ENCODE measurements around the gene MAMDC2. TPM values are rescaled to one million over a fixed set of nuclear protein-coding genes. Genes with fewer than 3 reads are reported as not detected.

Gene MAMDC2
- total RNA-seq, 1 donor from 2014 or later = 211 TPM

DNA sequence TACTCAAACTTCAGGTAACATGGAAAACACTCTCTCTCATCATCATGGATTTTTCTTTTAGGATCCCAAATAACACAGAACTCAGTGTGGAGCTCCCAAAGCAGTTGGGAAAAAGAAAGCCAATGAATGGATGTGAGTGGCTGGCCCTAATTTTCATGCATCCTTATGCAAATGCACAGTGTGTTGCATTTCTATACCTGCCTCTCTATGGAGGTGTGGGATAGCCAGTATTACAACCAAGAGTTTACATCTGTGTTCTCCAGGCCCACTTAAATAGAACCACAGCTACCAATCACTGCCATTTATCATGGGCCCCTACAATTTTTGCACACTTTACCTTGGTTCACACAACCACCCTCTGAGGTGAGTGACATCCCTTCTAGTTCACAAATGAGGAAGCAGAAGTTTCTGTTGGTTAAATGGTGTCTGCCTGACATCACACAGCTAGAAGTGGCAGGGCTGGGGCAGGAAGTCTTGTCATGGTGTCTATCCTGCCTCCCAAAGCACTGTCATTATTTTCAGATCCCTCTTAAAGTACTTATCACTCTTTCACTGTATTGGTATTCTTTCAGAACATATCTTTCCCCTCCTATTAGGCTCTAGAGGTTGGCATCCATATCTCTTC lies 17.3 kb downstream of the MAMDC2 start:
- FAIRE-seq (no peak), DNase-seq (ENCODE audit: low read depth) (no peak)
- Histone ChIP-seq H3K27me3 (ENCODE audit: insufficient read depth, low read length) (no peaks in the 10 kb centered on the region), H3K9me3 (ENCODE audit: insufficient read depth, low read depth, low read length) (no peaks in the 10 kb centered on the region), H3K79me2 (ENCODE audit: insufficient read depth, low read length) (no peaks in the 10 kb centered on the region), H3K27ac (ENCODE audit: low read depth, low read length) (no peak overlapping the region), H3K4me3 (ENCODE audit: insufficient read depth, low read depth, low read length) (no peak overlapping the region), H3K9ac (ENCODE audit: low read length) (no peak overlapping the region), H4K20me1 (ENCODE audit: insufficient read depth, low read length) (no peaks in the 10 kb centered on the region), H2AFZ (ENCODE audit: low read depth, low read length) (no peak overlapping the region), H3K4me2 (ENCODE audit: low read length) (no peak overlapping the region), H3K4me1 (ENCODE audit: insufficient read depth, low read length) (no peaks in the 10 kb centered on the region), H3K36me3 (ENCODE audit: insufficient read depth, low read length) (no peaks in the 10 kb centered on the region)
- H3K4me1 Mint-ChIP-seq (ENCODE audit: low read depth, unreplicated experiment) = peaks cover 23% of the 10 kb centered on the region
- TF ChIP-seq, protein P1, sequence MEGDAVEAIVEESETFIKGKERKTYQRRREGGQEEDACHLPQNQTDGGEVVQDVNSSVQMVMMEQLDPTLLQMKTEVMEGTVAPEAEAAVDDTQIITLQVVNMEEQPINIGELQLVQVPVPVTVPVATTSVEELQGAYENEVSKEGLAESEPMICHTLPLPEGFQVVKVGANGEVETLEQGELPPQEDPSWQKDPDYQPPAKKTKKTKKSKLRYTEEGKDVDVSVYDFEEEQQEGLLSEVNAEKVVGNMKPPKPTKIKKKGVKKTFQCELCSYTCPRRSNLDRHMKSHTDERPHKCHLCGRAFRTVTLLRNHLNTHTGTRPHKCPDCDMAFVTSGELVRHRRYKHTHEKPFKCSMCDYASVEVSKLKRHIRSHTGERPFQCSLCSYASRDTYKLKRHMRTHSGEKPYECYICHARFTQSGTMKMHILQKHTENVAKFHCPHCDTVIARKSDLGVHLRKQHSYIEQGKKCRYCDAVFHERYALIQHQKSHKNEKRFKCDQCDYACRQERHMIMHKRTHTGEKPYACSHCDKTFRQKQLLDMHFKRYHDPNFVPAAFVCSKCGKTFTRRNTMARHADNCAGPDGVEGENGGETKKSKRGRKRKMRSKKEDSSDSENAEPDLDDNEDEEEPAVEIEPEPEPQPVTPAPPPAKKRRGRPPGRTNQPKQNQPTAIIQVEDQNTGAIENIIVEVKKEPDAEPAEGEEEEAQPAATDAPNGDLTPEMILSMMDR (IDR thresholded peaks at IDR 0.05; ENCODE audit: insufficient read depth, low read depth, low read length) = no peak
- TF ChIP-seq EZH2 (IDR thresholded peaks at IDR 0.05; ENCODE audit: insufficient read depth, low read length) = no peak
- H3K9me3 Mint-ChIP-seq (ENCODE audit: unreplicated experiment) = no peaks in the 10 kb centered on the region
- H3K36me3 Mint-ChIP-seq (ENCODE audit: low read depth, unreplicated experiment) = peaks cover 24% of the 10 kb centered on the region
- H3K27ac Mint-ChIP-seq (ENCODE audit: unreplicated experiment) = no peak overlapping the region
- H3K4me3 Mint-ChIP-seq (ENCODE audit: unreplicated experiment) = no peak overlapping the region
- no peaks in the 10 kb centered on the region for H3K27me3 Mint-ChIP-seq (ENCODE audit: low read depth, unreplicated experiment)

DNA sequence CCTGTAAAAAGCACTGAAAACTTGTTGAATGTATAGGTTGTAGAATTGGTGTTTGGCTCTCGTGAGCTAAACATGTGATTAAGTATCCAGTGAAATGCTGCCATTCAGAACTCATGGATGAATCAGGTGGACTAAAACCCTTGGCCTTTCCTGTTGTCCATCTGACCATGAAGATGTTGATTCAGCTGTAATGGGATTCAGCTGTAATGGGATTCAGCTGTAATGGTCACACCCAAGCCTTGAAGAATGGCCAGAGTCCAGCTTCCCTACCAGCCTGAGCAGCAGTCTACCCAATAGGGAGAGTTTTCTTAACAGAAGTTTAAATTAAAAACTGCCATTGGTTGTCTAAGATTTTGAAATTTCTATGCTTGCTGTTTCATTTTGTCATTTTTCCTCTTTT lies 18.1 kb downstream of the MAMDC2 start:
- Mint-ChIP-seq H3K9me3 (ENCODE audit: unreplicated experiment) (no peaks in the 10 kb centered on the region), H3K27me3 (ENCODE audit: low read depth, unreplicated experiment) (no peaks in the 10 kb centered on the region), H3K4me3 (ENCODE audit: unreplicated experiment) (no peak overlapping the region), H3K27ac (ENCODE audit: unreplicated experiment) (no peak overlapping the region), H3K4me1 (ENCODE audit: low read depth, unreplicated experiment) (peaks cover 23% of the 10 kb centered on the region), H3K36me3 (ENCODE audit: low read depth, unreplicated experiment) (peaks cover 20% of the 10 kb centered on the region)
- H3K9ac ChIP-seq (ENCODE audit: low read length) = no peak overlapping the region
- no peak overlapping the region for H3K4me2 ChIP-seq (ENCODE audit: low read length)
- H3K4me3 ChIP-seq (ENCODE audit: insufficient read depth, low read depth, low read length) = no peak overlapping the region
- TF ChIP-seq EZH2 (IDR thresholded peaks at IDR 0.05; ENCODE audit: insufficient read depth, low read length) = no peak
- TF ChIP-seq, protein P1 (IDR thresholded peaks at IDR 0.05; ENCODE audit: insufficient read depth, low read depth, low read length) = no peak
- H2AFZ ChIP-seq (ENCODE audit: low read depth, low read length) = no peak overlapping the region
- no peaks in the 10 kb centered on the region for H3K4me1 ChIP-seq (ENCODE audit: insufficient read depth, low read length)
- H3K79me2 ChIP-seq (ENCODE audit: insufficient read depth, low read length) = no peaks in the 10 kb centered on the region
- no peak overlapping the region for H3K27ac ChIP-seq (ENCODE audit: low read depth, low read length)
- H4K20me1 ChIP-seq (ENCODE audit: insufficient read depth, low read length) = no peaks in the 10 kb centered on the region
- no peaks in the 10 kb centered on the region for H3K27me3 ChIP-seq (ENCODE audit: insufficient read depth, low read length)
- peak; percentile 19 for DNase-seq (ENCODE audit: low read depth)
- H3K36me3 ChIP-seq (ENCODE audit: insufficient read depth, low read length) = no peaks in the 10 kb centered on the region
- H3K9me3 ChIP-seq (ENCODE audit: insufficient read depth, low read depth, low read length) = no peaks in the 10 kb centered on the region
- FAIRE-seq = no peak

DNA sequence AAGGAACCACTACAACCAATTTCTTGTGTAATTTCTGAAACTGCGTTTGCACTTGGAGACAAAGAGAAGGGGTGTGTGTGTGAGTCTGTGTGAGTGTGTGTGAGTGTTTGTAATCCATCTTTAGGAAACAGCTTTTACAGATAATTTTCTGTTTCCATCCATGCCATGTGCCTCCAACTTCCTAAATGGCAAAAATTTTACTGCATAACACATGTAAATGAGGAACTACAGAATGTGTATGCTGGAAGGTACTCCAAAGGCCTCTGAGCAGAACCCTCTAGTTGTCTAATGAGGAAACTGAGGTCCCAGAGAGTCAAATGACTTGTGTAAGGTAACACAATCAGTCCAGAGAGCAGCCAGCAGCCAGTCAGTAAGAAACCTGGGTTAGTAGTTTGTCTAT lies 20.8 kb downstream of the MAMDC2 start:
- no peaks in the 10 kb centered on the region for H3K27me3 Mint-ChIP-seq (ENCODE audit: low read depth, unreplicated experiment)
- no peak overlapping the region for H3K4me2 ChIP-seq (ENCODE audit: low read length)
- no peaks in the 10 kb centered on the region for H3K9me3 Mint-ChIP-seq (ENCODE audit: unreplicated experiment)
- no peak overlapping the region for H3K4me3 ChIP-seq (ENCODE audit: insufficient read depth, low read depth, low read length)
- H3K79me2 ChIP-seq (ENCODE audit: insufficient read depth, low read length) = no peaks in the 10 kb centered on the region
- H3K36me3 ChIP-seq (ENCODE audit: insufficient read depth, low read length) = no peaks in the 10 kb centered on the region
- DNase-seq (ENCODE audit: low read depth) = no peak
- H3K9ac ChIP-seq (ENCODE audit: low read length) = no peak overlapping the region
- no peaks in the 10 kb centered on the region for H3K9me3 ChIP-seq (ENCODE audit: insufficient read depth, low read depth, low read length)
- H4K20me1 ChIP-seq (ENCODE audit: insufficient read depth, low read length) = no peaks in the 10 kb centered on the region
- no peaks in the 10 kb centered on the region for H3K27me3 ChIP-seq (ENCODE audit: insufficient read depth, low read length)
- no peak for FAIRE-seq
- no peak overlapping the region for H3K4me3 Mint-ChIP-seq (ENCODE audit: unreplicated experiment)
- no peak overlapping the region for H3K27ac Mint-ChIP-seq (ENCODE audit: unreplicated experiment)
- no peak overlapping the region for H3K27ac ChIP-seq (ENCODE audit: low read depth, low read length)
- TF ChIP-seq, protein P1 (IDR thresholded peaks at IDR 0.05; ENCODE audit: insufficient read depth, low read depth, low read length) = no peak
- TF ChIP-seq EZH2 (IDR thresholded peaks at IDR 0.05; ENCODE audit: insufficient read depth, low read length) = no peak
- H3K4me1 Mint-ChIP-seq (ENCODE audit: low read depth, unreplicated experiment) = peaks cover 11% of the 10 kb centered on the region
- H2AFZ ChIP-seq (ENCODE audit: low read depth, low read length) = no peak overlapping the region
- H3K4me1 ChIP-seq (ENCODE audit: insufficient read depth, low read length) = no peaks in the 10 kb centered on the region
- H3K36me3 Mint-ChIP-seq (ENCODE audit: low read depth, unreplicated experiment) = peaks cover 5% of the 10 kb centered on the region

Measured in astrocyte (in vitro differentiated cells and primary cell).